ENCODE results near the gene HIGD1C. TPM values are rescaled to one million over a fixed set of nuclear protein-coding genes. Genes with fewer than 3 reads are reported as not detected.

Gene HIGD1C
- total and polyA plus RNA-seq, 2 donors (not counting 1 experiment from before 2014, with no cell fraction given), result not detected

GRCh38 chr12:50985322-50985721 is 33.0 kb downstream of the HIGD1C start:
- Histone ChIP-seq H3K9me3 (ENCODE audit: control insufficient read depth, insufficient read depth, low read depth, low read length) (no peaks in the 10 kb centered on the region), H3K9ac (ENCODE audit: insufficient read depth, low read length) (no peak overlapping the region), H4K20me1 (ENCODE audit: control insufficient read depth, extremely low read depth, insufficient read depth, low read length) (no peaks in the 10 kb centered on the region), H2AFZ (ENCODE audit: low read length) (no peak overlapping the region), H3K4me3 (replicated peaks in 1 of 4; ENCODE audit: control extremely low read depth in 1 of 4, insufficient read depth in 1 of 4, low read depth in 3 of 4, low read length in 4 of 4) (no peak overlapping the region), H3K27me3 (ENCODE audit: control insufficient read depth, insufficient read depth, low read length) (no peaks in the 10 kb centered on the region), H3K27ac (ENCODE audit: insufficient read depth, low read length) (no peak overlapping the region), H3K36me3 (ENCODE audit: control insufficient read depth, insufficient read depth, low read length) (peaks cover 3% of the 10 kb centered on the region), H3K4me1 (ENCODE audit: control insufficient read depth, extremely low read depth, insufficient read depth, low read length) (peaks cover 2% of the 10 kb centered on the region), H3K4me2 (ENCODE audit: extremely low read depth, insufficient read depth, low read length) (no peak overlapping the region), H3K79me2 (ENCODE audit: control insufficient read depth, insufficient read depth, low read length) (no peaks in the 10 kb centered on the region)
- peak; percentile 66 to 76 for DNase-seq (ENCODE audit: low read depth in 2 of 2)
- TF ChIP-seq CTCF (conservative IDR thresholded peaks at IDR 0.05 in 1 of 2, IDR thresholded peaks at IDR 0.05 in 1 of 2; ENCODE audit: low read depth in 1 of 2, low read length in 2 of 2) (no peak), EZH2 (IDR thresholded peaks at IDR 0.05; ENCODE audit: low read length, missing control alignments) (no peak)

- Histone ChIP-seq H3K27ac (ENCODE audit: insufficient read depth, low read length) (no peak overlapping the region), H3K36me3 (ENCODE audit: control insufficient read depth, insufficient read depth, low read length) (peaks cover 5% of the 10 kb centered on the region), H3K4me2 (ENCODE audit: extremely low read depth, insufficient read depth, low read length) (no peak overlapping the region), H3K4me3 (replicated peaks in 1 of 4; ENCODE audit: control extremely low read depth in 1 of 4, insufficient read depth in 1 of 4, low read depth in 3 of 4, low read length in 4 of 4) (no peak overlapping the region), H3K79me2 (ENCODE audit: control insufficient read depth, insufficient read depth, low read length) (no peaks in the 10 kb centered on the region), H3K9ac (ENCODE audit: insufficient read depth, low read length) (no peak overlapping the region), H3K9me3 (ENCODE audit: control insufficient read depth, insufficient read depth, low read depth, low read length) (no peaks in the 10 kb centered on the region), H3K27me3 (ENCODE audit: control insufficient read depth, insufficient read depth, low read length) (no peaks in the 10 kb centered on the region), H3K4me1 (ENCODE audit: control insufficient read depth, extremely low read depth, insufficient read depth, low read length) (peaks cover 2% of the 10 kb centered on the region), H4K20me1 (ENCODE audit: control insufficient read depth, extremely low read depth, insufficient read depth, low read length) (no peaks in the 10 kb centered on the region), H2AFZ (ENCODE audit: low read length) (no peak overlapping the region)
- peak; percentile 42 to 81 for DNase-seq (ENCODE audit: low read depth in 2 of 2)
- TF ChIP-seq EZH2 (IDR thresholded peaks at IDR 0.05; ENCODE audit: low read length, missing control alignments) (no peak), CTCF (conservative IDR thresholded peaks at IDR 0.05 in 1 of 2, IDR thresholded peaks at IDR 0.05 in 1 of 2; ENCODE audit: low read depth in 1 of 2, low read length in 2 of 2) (peak; percentile 65 to 75)
Measured at GRCh38 chr12:50986966-50987737, 34.8 kb downstream of the HIGD1C start.

- Histone ChIP-seq H3K4me1 (ENCODE audit: control insufficient read depth, extremely low read depth, insufficient read depth, low read length) (peaks cover 2% of the 10 kb centered on the region), H3K27me3 (ENCODE audit: control insufficient read depth, insufficient read depth, low read length) (no peaks in the 10 kb centered on the region), H3K79me2 (ENCODE audit: control insufficient read depth, insufficient read depth, low read length) (no peaks in the 10 kb centered on the region), H3K9ac (ENCODE audit: insufficient read depth, low read length) (no peak overlapping the region), H3K9me3 (ENCODE audit: control insufficient read depth, insufficient read depth, low read depth, low read length) (no peaks in the 10 kb centered on the region), H3K36me3 (ENCODE audit: control insufficient read depth, insufficient read depth, low read length) (peaks cover 5% of the 10 kb centered on the region), H2AFZ (ENCODE audit: low read length) (no peak overlapping the region), H3K4me3 (replicated peaks in 1 of 4; ENCODE audit: control extremely low read depth in 1 of 4, insufficient read depth in 1 of 4, low read depth in 3 of 4, low read length in 4 of 4) (no peak overlapping the region), H4K20me1 (ENCODE audit: control insufficient read depth, extremely low read depth, insufficient read depth, low read length) (no peaks in the 10 kb centered on the region), H3K4me2 (ENCODE audit: extremely low read depth, insufficient read depth, low read length) (no peak overlapping the region), H3K27ac (ENCODE audit: insufficient read depth, low read length) (no peak overlapping the region)
- TF ChIP-seq CTCF (conservative IDR thresholded peaks at IDR 0.05 in 1 of 2, IDR thresholded peaks at IDR 0.05 in 1 of 2; ENCODE audit: low read depth in 1 of 2, low read length in 2 of 2) (no peak), EZH2 (IDR thresholded peaks at IDR 0.05; ENCODE audit: low read length, missing control alignments) (no peak)
- DNase-seq (ENCODE audit: low read depth in 2 of 2), result peak in 1 of 2 donors; percentile 27
Measured at GRCh38 chr12:50988051-50988450, 35.7 kb downstream of the HIGD1C start.
